Lower leg skin (tissue), 4 donors: ENCODE data around the gene CCNK. TPM values are rescaled to one million over a fixed set of nuclear protein-coding genes. Genes with fewer than 3 reads are reported as not detected.

ENCODE experiments used
- DNase-seq, 2 donors: peaks; one replicate each; pipeline ENCODE4 v3.0.0-alpha.2; 2019; ENCODE audit warnings: low spot score in 2 of 2
- H3K4me3 ChIP-seq: fragments of 200-600 bp; sonication (generic); 2 replicates; pipeline ENCODE4 v1.5.1; 2017; ENCODE audit warnings: mild to moderate bottlenecking, low read depth; ENCODE audit not compliant: poor library complexity, severe bottlenecking
- CTCF ChIP-seq, 3 donors: fragments of 450-650 bp; IDR thresholded peaks; one replicate each; pipeline ENCODE4 v1.5.1; 2016; ENCODE audit warnings: antibody characterized with exemption in 3 of 3, mild to moderate bottlenecking in 3 of 3, moderate library complexity in 2 of 3
- POLR2A ChIP-seq, 2 donors: fragments of 450-650 bp; IDR thresholded peaks; one replicate each; pipeline ENCODE4 v1.6.1; 2016 to 2017; ENCODE audit warnings: antibody characterized with exemption in 2 of 2, mild to moderate bottlenecking in 1 of 2, moderate library complexity in 1 of 2
- WGBS, 2 donors: methylation state at CpG; one replicate each; pipeline ENCODE4 v1.1.5; 2018; 5-methylcytosine and 5-hydroxymethylcytosine counted together
- intact Hi-C: fragments of 100-400 bp; cut with DNase I; formaldehyde crosslinking; loops from one replicate; pipeline ENCODE4 v1.15.0; 2023; ENCODE audit warnings: low total_unique reads
- total RNA-seq, 4 donors: library from RNA; depleted of rRNA; stranded (reverse); fragments of >200 nt; gene quantifications; one replicate each; pipeline ENCODE4 v1.1.0, GENCODE V29; 2016

Gene CCNK
- total RNA-seq, 4 donors from 2014 or later: 15.0 to 29.4 (median 25.3) TPM

- DNase-seq: no peak
- no peak overlapping the region for H3K4me3 ChIP-seq
- 74 to 77% methylated on average over 9 of the region's 9 CpGs for WGBS, 2 donors
- TF ChIP-seq CTCF (IDR thresholded peaks at IDR 0.05) (no peak), POLR2A (IDR thresholded peaks at IDR 0.05) (no peak)
- intact Hi-C loops: no loop called here
These were observed 13.7 kb upstream of the CCNK start for GRCh38 chr14:99467336-99468078.

- no peak for DNase-seq
- intact Hi-C loops: no loop called here
- H3K4me3 ChIP-seq: no peak overlapping the region
- WGBS, 2 donors: 81 to 83% methylated on average over 4 of the region's 4 CpGs
- no peak for TF ChIP-seq POLR2A (IDR thresholded peaks at IDR 0.05)
- TF ChIP-seq CTCF (IDR thresholded peaks at IDR 0.05): no peak
These were observed 13.1 kb upstream of the CCNK start for GRCh38 chr14:99468081-99468480.

- no peak overlapping the region for H3K4me3 ChIP-seq
- 76 to 80% methylated on average over 8 of the region's 8 CpGs for WGBS, 2 donors
- TF ChIP-seq CTCF (IDR thresholded peaks at IDR 0.05) (no peak), POLR2A (IDR thresholded peaks at IDR 0.05) (no peak)
- intact Hi-C loops: no loop called here
- DNase-seq: no peak
These were observed 12.2 kb upstream of the CCNK start for GRCh38 chr14:99468836-99469592.

- intact Hi-C loops: no loop called here
- 89 to 93% methylated on average over 7 of the region's 7 CpGs for WGBS, 2 donors
- no peak for DNase-seq
- H3K4me3 ChIP-seq: no peak overlapping the region
- no peak for TF ChIP-seq POLR2A (IDR thresholded peaks at IDR 0.05)
- TF ChIP-seq CTCF (IDR thresholded peaks at IDR 0.05): no peak
These were observed 9.5 kb upstream of the CCNK start for GRCh38 chr14:99471731-99472130.

- WGBS, 2 donors: 86 to 87% methylated on average over 4 of the region's 4 CpGs
- DNase-seq: no peak
- TF ChIP-seq CTCF (IDR thresholded peaks at IDR 0.05) (no peak), POLR2A (IDR thresholded peaks at IDR 0.05) (no peak)
- intact Hi-C loops: no loop called here
- H3K4me3 ChIP-seq: no peak overlapping the region
These were observed 8.3 kb upstream of the CCNK start for GRCh38 chr14:99472937-99473336.
